IPS-NIHi11 (cell line): ENCODE data around the gene PRKAA1.

Source experiments
- DNase-seq: peaks from one replicate; pipeline ENCODE4 v3.0.0; 2012; ENCODE audit warnings: mixed read lengths, low spot score

The PRKAA1 gene

GRCh38 chr5:40798012-40798800 lies at the start of gene PRKAA1:
PRKAA1 (minus strand) TSS chr5:40798374; CDS start chr5:40798189, 185 bp downstream.
- peak; percentile 93 for DNase-seq

- no peak for DNase-seq
Observed at GRCh38 chr5:40847525-40847924, 49.4 kb upstream of the PRKAA1 start.

GRCh38 chr5:40846371-40846770 lies 48.2 kb upstream of the PRKAA1 start:
- DNase-seq: no peak

- DNase-seq: no peak
Observed at GRCh38 chr5:40844565-40844964, 46.4 kb upstream of the PRKAA1 start.

- DNase-seq: no peak
Observed at GRCh38 chr5:40842351-40842750, 44.2 kb upstream of the PRKAA1 start.

- DNase-seq: no peak
Observed at GRCh38 chr5:40841068-40841805, 43.1 kb upstream of the PRKAA1 start, which contains the start of gene CARD6. CARD6 (plus strand) TSS chr5:40841367; CDS start chr5:40841383, 16 bp downstream.

GRCh38 chr5:40838086-40838485 lies 39.9 kb upstream of the PRKAA1 start:
- DNase-seq: no peak

- peak; percentile 95 for DNase-seq
Observed at GRCh38 chr5:40834849-40835787, 36.9 kb upstream of the PRKAA1 start, which contains the start of gene RPL37. RPL37 (minus strand) TSS chr5:40835222; CDS start chr5:40835185, 37 bp downstream.

GRCh38 chr5:40834391-40834848 lies 36.2 kb upstream of the PRKAA1 start:
- no peak for DNase-seq

- DNase-seq: no peak
Observed at GRCh38 chr5:40833712-40834229, 35.6 kb upstream of the PRKAA1 start.

- DNase-seq: no peak
Observed at GRCh38 chr5:40832345-40832744, 34.2 kb upstream of the PRKAA1 start.

GRCh38 chr5:40831346-40832210 lies 33.4 kb upstream of the PRKAA1 start:
- no peak for DNase-seq

- DNase-seq: no peak
Observed at GRCh38 chr5:40829748-40830533, 31.8 kb upstream of the PRKAA1 start.

- no peak for DNase-seq
Observed at GRCh38 chr5:40828690-40829661, 30.8 kb upstream of the PRKAA1 start.

GRCh38 chr5:40828021-40828631 lies 30.0 kb upstream of the PRKAA1 start:
- DNase-seq: no peak

GRCh38 chr5:40827188-40827977 lies 29.2 kb upstream of the PRKAA1 start:
- DNase-seq: no peak

- DNase-seq: no peak
Observed at GRCh38 chr5:40826489-40827187, 28.5 kb upstream of the PRKAA1 start.
